Chondrocyte (in vitro differentiated cells): ENCODE measurements around the gene P3R3URF. TPM values are rescaled to one million over a fixed set of nuclear protein-coding genes. Genes with fewer than 3 reads are reported as not detected.

ENCODE experiments used
- DNase-seq: peaks from one replicate; pipeline ENCODE4 v3.0.0; 2021; ENCODE audit warnings: mixed read lengths, low spot score
- H3K27ac Mint-ChIP-seq: one replicate; pipeline ENCODE4 v1.8.0; 2021; ENCODE audit warnings: mild to moderate bottlenecking, moderate library complexity, mixed read lengths; ENCODE audit not compliant: unreplicated experiment
- H3K27me3 Mint-ChIP-seq: 2 replicates; pipeline ENCODE4 v1.8.0; 2021; ENCODE audit warnings: low read depth, mixed read lengths
- H3K36me3 Mint-ChIP-seq: 2 replicates; pipeline ENCODE4 v1.8.0; 2021; ENCODE audit warnings: low read depth, mixed read lengths
- H3K4me1 Mint-ChIP-seq: 2 replicates; pipeline ENCODE4 v1.8.0; 2021; ENCODE audit warnings: low read depth, mild to moderate bottlenecking, mixed read lengths
- H3K4me3 Mint-ChIP-seq: one replicate; pipeline ENCODE4 v1.8.0; 2021; ENCODE audit warnings: mild to moderate bottlenecking, moderate library complexity, mixed read lengths; ENCODE audit not compliant: unreplicated experiment
- H3K9me3 Mint-ChIP-seq: 2 replicates; pipeline ENCODE4 v1.8.0; 2021; ENCODE audit warnings: low read depth, mixed read lengths
- total RNA-seq: library from RNA; stranded (reverse); gene quantifications from 3 replicates; pipeline ENCODE4 v1.2.1, GENCODE V29; 2021
- TF ChIP-seq, protein P1 (sequence below): fragments of 200-600 bp; sonication (generic); IDR thresholded peaks from 2 replicates; pipeline ENCODE4 v1.5.0; 2021; ENCODE audit warnings: antibody characterized with exemption, mild to moderate bottlenecking, moderate library complexity

P3R3URF gene
- total RNA-seq, 1 donor from 2014 or later: not detected

GRCh38 chr1:46153228-46153627, 23.1 kb downstream of the P3R3URF start:
- H3K4me1 Mint-ChIP-seq: peaks cover 20% of the 10 kb centered on the region
- no peak overlapping the region for H3K4me3 Mint-ChIP-seq
- no peaks in the 10 kb centered on the region for H3K36me3 Mint-ChIP-seq
- TF ChIP-seq, protein P1, sequence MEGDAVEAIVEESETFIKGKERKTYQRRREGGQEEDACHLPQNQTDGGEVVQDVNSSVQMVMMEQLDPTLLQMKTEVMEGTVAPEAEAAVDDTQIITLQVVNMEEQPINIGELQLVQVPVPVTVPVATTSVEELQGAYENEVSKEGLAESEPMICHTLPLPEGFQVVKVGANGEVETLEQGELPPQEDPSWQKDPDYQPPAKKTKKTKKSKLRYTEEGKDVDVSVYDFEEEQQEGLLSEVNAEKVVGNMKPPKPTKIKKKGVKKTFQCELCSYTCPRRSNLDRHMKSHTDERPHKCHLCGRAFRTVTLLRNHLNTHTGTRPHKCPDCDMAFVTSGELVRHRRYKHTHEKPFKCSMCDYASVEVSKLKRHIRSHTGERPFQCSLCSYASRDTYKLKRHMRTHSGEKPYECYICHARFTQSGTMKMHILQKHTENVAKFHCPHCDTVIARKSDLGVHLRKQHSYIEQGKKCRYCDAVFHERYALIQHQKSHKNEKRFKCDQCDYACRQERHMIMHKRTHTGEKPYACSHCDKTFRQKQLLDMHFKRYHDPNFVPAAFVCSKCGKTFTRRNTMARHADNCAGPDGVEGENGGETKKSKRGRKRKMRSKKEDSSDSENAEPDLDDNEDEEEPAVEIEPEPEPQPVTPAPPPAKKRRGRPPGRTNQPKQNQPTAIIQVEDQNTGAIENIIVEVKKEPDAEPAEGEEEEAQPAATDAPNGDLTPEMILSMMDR: no peak
- H3K27ac Mint-ChIP-seq: no peak overlapping the region
- no peaks in the 10 kb centered on the region for H3K27me3 Mint-ChIP-seq
- DNase-seq: no peak
- no peaks in the 10 kb centered on the region for H3K9me3 Mint-ChIP-seq

GRCh38 chr1:46152016-46152415, 24.3 kb downstream of the P3R3URF start:
- Mint-ChIP-seq H3K27ac (peak overlapping the region; percentile 68), H3K27me3 (no peaks in the 10 kb centered on the region), H3K9me3 (no peaks in the 10 kb centered on the region), H3K4me1 (peaks cover 20% of the 10 kb centered on the region), H3K36me3 (no peaks in the 10 kb centered on the region), H3K4me3 (no peak overlapping the region)
- DNase-seq: no peak
- TF ChIP-seq, protein P1: no peak

- no peak overlapping the region for H3K27ac Mint-ChIP-seq
- H3K4me3 Mint-ChIP-seq: no peak overlapping the region
- no peaks in the 10 kb centered on the region for H3K9me3 Mint-ChIP-seq
- no peaks in the 10 kb centered on the region for H3K27me3 Mint-ChIP-seq
- H3K4me1 Mint-ChIP-seq: peaks cover 20% of the 10 kb centered on the region
- H3K36me3 Mint-ChIP-seq: no peaks in the 10 kb centered on the region
- TF ChIP-seq, protein P1: no peak
- DNase-seq: no peak
Measured at GRCh38 chr1:46150085-46150484, 26.2 kb downstream of the P3R3URF start.

DNA sequence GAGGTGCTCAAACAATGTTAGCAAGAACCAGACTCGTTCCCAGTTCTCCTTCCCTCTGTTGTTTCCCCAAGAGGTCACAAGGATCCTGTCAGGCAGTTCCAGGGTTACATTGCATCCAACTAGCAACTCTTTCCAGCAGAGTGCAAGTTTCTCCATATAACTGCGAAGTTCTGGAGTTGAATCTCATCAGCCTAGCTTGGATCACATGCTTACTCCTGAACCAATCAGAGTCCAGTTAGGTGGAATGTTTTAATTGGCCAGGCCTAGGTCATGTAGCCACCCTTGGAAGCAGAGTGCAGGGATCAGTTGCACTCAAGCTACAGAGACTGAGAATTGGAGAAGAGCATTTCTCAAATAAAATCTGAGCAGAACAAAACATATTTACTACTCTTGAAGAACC, 28.0 kb downstream of the P3R3URF start:
- Mint-ChIP-seq H3K4me3 (no peak overlapping the region), H3K36me3 (no peaks in the 10 kb centered on the region), H3K27ac (no peak overlapping the region), H3K9me3 (no peaks in the 10 kb centered on the region), H3K27me3 (no peaks in the 10 kb centered on the region), H3K4me1 (peaks cover 20% of the 10 kb centered on the region)
- TF ChIP-seq, protein P1: no peak
- DNase-seq: no peak

DNA sequence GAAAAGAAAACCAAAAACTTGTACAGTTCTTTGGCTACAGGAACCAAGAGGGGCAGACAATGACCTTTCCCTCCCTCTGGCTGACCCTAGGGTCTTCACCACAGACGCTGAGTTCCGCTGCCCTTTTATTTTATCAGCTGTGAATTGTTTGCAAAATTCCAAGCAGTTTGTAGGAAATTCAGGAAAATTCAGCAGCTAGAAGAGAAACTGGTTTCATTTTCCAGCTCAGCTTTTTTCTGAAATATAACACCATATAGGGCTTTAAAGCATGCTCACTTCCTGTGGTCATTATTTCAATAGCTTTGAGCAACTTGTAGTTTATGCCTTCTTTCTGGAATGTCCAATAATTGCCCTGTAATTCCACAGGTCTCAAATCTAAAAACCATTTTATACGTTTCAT, 38.4 kb downstream of the P3R3URF start:
- no peaks in the 10 kb centered on the region for H3K9me3 Mint-ChIP-seq
- TF ChIP-seq, protein P1: no peak
- peak overlapping the region; percentile 95 for H3K27ac Mint-ChIP-seq
- H3K4me3 Mint-ChIP-seq: peak overlapping the region; percentile 68
- peaks cover 57% of the 10 kb centered on the region for H3K4me1 Mint-ChIP-seq
- H3K36me3 Mint-ChIP-seq: no peaks in the 10 kb centered on the region
- no peak for DNase-seq
- H3K27me3 Mint-ChIP-seq: no peaks in the 10 kb centered on the region
